T-helper 22 cell (primary cell): ENCODE results near the gene ZSWIM7.

ENCODE experiments used
- DNase-seq: peaks from one replicate; pipeline ENCODE4 v3.0.0-alpha.2; 2020; ENCODE audit warnings: low read depth

Gene ZSWIM7

DNA sequence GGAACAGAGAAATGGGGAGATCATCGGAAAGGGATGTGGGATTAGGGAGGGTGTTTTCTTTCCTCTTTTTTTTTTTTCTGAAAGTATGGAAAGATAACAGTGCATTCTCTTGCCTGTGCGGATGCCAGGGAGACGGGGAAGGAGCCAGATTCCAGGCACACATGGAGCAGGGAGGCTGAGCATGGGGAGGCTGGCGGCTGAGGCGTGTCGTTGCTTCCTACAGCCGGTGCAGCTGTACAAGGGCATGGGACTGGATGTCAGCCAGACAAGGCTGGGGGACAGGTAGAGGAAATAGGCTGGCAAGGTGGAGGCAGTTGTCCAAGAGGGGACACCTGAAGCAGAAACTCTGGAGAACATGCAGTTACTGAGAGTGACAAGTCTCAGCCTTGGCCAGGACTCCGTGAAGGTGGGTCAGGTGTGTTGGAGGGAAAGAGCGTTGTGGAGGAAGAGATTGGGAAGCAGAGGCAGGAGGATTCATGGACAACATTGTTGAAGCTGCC is 71.2 kb downstream of the ZSWIM7 start:
- DNase-seq: no peak
